GM18526 (cell line): Measurements from ENCODE around the gene PREX1.

Experiments used
- POLR2A ChIP-seq: IDR thresholded peaks from 3 replicates; pipeline ENCODE4 v1.6.1; 2011; ENCODE audit not compliant: insufficient read length; ENCODE audit errors: extremely low read depth

The PREX1 gene

DNA sequence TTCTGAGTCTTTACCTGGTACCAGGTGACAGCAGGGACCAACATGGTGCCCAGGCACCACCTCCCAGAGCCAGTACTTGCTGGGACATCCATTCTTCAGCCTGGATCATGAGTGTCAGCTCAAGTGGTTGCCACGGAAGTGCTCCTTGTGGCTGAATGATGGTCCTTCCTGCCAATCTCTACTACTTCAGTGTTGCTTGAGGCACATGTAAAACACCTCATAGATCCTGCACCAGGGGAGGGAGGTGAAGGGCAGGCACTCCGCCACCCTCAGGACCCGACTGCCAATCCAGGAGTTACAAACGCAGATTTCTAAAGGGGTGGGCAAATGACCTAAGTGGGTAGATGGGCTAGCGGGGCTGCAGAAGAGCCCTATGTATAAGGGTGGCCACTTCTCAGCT is 226.0 kb downstream of the PREX1 start:
- TF ChIP-seq POLR2A, result no peak

DNA sequence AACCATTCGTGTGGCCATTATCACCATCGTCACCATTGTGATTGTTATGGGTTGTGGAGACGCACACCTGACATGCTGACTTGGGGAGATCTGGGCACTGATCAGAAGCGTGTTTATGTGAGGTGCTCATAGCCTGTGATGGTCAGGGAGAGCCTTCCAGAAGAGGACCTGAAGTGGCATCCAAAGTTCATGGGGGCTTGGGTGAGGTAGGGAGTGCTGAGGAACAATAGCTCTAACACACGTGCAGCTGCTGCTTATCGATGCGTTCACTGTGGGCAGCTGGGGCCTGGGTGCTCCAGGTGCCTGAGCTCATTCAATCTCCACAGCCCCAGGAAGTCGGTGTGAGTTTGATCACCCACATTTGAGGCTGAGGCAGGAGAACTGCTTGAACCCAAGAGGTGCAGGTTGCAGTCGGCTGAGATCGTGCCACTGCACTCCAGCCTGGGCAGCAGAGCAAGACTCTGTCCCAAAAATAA is 227.3 kb downstream of the PREX1 start:
- no peak for TF ChIP-seq POLR2A

DNA sequence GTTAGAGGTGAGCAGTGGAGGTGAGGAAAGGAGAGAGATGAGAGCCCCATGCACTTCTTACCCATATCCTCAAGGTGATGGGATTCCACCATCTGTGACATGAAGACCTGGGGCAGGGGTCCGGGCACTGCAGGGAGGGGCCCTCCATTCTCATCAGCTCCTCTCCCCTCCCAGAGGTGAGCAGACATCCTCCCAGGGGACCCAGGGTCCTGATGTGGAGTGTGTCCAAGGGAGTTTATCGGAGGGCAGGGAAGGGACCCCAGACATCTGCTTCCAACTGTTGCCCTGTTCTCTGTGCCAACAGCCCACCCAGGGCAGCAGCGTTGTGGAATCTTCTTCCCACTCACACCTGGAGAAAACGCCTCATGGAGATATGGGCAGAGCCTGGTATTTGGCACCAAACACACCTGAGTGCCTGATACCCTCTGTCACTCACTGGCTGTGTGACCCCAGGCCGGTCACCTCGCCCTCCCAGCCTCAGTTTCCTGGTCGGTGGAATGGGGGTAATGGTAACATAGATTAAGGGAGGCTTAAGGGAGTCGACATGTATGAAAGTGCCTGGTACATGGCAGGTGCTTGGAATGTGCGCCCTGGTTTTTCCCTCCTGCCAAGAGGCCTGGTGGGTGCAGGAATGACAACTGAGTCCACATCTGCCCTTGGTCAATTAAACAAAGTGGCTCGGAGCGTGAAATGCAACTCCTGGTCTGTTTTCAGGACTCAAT is 227.9 kb downstream of the PREX1 start:
- no peak for TF ChIP-seq POLR2A

DNA sequence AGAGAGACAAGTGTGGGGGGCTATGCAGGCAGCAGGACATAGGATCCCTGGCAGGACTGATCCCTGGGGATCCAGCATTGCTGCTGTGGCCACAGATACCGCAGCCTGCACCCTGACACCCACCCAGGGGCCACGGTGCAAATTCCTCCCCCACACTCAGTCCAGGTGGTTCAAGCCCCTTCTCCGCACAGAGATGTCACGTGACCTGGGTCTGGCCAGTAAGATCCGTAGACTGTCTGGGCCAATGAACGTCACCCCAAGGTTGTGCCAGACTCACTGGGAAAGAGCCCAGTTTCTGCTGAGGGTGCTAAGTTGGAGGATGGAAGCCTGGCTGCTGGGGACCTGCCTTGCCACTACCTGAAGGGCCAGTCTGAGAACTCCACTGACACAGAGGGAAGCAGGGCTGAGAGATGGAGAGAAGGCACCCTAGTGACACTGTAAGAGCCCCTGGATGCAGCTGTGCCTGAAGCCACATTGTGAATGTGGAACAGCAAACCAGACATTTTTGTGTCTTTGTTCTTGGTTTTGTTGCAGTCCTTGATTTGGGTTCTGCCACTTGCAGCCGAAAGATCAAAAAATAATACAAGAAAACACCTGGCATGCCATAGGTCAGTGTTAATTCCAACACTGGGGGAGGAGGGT is 228.6 kb downstream of the PREX1 start:
- TF ChIP-seq POLR2A, result no peak

DNA sequence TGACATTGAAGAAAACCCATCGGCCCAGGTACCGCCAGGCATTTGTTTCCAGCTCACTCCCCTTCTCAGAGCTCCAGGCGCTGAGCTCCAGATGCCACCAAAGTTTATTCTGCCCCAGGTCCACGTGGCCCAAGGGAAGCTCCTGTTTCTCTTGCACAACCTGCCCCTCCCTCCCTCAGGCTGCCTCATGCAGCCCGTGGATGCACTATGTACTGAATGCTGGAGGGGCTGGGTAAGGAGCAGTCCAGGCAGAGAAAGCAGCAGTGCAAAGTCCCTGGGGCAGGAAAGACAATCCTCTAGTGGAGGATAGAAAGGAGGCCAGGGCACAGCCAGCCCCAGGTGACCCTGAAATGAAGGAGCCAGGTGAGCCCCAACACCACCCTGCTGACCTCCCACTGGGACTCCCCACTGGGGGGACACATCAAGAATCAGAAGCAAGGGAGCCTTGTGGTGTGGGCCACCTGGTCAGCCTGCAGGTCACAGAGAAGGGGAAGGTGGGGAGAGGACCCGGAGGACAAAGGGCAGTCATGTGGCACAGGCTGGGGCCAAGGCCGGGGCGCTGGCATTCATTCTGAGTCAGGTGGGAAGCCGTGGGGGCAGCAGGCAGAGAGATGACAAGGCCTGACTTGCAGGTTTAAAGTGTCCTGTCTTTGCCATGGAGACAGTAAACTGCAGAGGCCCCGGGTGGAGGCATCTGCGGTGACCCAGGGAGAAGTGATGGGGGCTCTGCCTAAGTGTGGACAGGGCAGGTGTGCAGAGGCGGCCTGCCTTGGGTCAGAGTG is 230.1 kb downstream of the PREX1 start:
- TF ChIP-seq POLR2A, result no peak

DNA sequence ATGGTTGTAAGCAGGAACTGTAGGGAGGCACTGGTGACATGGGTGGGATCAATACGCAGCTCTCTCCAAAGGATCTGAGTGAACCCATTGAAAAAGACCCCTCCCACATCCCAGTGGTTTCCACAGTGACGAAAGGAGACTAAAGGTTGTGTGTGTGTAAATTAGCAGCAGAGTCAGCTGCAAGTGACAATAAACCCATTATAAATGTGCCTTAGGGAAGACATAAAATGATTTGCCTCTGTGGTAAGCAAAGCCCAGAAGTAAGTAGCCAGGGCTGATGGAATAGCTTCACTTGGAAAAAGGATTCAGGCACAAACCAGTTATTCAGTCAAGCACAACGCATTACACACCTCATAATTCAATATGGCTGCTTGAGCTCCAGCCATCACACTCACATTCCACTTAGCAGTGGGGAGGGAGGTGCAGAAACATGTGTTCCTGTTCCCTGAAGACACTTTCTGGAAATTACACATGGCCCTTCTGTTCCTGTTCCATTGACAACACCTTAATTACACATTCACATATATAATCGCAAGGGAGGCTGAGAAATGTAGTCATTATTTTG is 231.4 kb downstream of the PREX1 start:
- TF ChIP-seq POLR2A, result no peak

DNA sequence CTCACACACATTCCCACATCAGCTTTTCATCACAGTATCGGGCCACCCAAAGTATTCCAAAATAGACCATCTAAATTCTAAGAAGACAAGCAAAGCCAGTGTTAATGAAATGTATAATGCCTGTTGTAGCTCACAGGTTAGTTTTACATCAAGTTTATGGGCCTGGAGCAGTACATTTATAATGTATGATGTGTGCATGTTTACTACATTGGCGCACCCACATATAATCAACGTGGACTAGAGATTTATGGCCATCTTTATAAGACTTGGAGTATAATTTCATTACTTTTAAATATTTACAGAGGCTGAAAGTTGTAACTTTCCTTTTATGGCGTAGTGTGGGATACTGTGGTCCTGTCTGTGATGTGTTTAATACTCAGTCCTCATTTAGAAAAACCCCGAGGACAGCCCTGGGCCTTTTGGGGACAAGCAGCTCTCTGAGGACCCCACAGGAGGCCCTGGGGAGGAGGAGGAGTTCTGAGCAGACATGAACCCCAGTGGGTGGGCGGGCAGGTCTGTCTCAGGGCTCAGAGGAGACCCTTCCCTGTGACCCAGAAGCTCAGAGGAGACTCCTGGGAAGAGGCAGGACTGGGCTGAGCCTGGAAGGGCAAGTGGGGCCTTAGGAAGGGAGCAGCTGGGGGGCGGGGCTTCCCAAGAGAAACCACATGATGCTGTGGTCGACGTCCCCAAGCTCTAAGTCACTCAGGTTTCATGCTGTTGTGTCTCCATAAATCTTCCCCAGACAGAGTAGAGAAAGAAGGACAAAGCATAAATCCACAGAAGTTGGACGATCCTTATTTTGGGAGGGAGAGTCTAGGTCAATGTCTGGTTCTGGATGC is 232.1 kb downstream of the PREX1 start:
- no peak for TF ChIP-seq POLR2A

DNA sequence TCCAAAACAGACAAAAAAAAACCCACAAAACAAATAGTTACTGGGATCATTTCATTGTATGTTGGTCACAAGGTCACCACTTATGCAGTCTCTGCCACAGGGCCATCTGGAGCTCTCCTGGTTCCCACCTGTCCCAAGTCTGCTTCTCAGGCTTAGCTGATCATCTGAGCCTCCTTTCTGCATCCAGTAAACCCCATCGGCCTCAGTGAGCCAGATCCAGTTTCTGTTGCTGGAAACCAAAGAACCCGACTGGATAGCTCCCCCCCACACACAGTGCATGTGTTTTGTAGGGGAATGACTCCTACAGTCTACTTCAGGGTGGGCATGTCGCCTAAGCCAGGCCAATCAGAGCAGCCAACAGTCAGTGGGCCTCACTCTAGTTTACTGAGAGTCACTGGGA is 233.3 kb downstream of the PREX1 start:
- no peak for TF ChIP-seq POLR2A

DNA sequence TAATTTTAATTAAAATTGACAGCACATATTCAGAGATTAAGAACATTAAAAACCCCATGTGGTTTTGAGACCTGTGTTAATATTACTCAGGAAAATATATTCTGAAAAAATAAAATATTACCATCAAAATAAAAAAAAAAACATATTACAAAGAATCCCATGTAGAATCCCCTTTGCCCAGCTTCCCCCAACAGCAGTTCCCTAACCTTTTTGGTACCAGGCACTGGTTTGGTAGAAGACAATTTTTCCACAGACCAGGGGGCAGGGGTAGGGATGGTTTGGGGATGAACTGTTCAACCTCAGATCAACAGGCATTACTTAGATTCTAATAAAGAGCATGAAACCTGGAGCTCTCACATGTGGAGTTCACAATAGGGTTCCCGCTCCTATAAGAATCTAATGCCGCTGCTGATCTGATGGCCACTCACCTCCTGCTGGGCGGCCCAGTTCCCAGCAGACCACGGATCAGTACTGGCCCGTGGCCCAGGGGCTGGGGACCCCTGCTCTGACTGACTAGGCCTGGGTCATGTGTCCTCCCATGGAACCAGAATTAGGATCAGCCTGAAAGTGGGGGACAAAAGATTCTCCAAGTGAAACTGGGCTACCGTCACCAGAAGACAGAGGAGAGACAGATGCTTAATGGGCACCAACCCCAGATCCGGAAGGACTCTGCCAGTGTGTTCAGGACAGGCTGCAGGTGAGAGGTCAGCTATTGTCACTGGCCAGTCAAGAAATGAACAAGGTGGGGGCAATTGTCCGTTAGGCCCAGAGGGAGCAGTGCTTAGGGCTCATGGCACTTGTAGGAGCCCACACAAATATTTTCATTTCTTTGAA is 235.5 kb downstream of the PREX1 start:
- no peak for TF ChIP-seq POLR2A

DNA sequence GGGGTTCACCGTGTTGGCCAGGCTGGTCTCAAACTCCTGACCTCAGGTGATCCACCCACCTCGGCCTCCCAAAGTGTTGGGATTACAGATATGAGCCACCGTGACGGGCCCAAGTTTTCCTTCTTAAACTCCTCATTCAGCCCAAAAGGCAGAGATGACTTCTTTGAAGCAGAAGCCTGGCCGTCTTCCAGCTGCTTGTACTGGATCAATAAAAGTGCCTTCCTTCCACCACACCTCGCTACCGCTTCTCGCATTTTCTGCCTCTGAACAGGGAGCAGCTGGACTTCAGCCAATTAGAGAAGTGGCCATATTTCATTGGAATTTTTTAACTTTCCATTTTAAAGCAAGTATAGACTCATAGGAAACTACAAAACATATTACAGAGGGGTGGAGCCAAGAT is 241.1 kb downstream of the PREX1 start:
- no peak for TF ChIP-seq POLR2A

DNA sequence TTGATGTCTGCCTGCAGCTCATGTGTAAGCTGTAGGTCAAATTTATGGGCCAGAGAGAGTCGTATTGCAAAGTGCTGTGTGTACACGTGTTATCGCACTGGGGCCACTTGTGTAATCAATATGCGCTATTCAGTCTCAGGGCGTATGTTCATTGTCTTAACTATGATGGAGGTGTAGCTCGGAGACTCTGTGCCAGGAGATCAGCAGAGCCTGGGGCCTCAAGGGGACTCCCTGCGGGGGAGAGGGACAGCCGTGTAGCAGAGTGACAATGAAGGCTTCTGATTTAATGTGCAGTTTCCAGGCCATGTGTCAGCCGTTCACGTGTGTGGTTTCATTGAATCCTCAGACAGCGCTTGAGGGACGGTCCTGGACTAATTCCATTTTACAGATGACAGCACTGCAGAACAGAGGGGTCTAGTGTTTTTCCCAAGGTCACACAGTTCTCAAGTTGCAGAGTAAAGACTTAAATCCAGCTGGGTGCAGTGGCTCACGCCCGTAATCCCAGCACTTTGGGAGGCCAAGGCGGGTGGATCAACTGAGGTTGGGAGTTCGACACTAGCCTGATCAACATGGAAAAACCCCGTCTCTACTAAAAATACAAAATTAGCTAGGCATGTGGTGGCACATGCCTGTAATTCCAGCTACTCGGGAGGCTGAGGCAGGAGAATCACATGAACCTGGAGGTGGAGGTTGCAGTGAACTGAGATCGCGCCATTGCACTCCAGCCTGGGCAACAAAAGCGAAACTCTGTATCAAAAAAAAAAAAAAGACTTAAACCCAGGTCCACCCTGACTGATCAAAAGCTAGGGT is 242.5 kb downstream of the PREX1 start:
- no peak for TF ChIP-seq POLR2A

DNA sequence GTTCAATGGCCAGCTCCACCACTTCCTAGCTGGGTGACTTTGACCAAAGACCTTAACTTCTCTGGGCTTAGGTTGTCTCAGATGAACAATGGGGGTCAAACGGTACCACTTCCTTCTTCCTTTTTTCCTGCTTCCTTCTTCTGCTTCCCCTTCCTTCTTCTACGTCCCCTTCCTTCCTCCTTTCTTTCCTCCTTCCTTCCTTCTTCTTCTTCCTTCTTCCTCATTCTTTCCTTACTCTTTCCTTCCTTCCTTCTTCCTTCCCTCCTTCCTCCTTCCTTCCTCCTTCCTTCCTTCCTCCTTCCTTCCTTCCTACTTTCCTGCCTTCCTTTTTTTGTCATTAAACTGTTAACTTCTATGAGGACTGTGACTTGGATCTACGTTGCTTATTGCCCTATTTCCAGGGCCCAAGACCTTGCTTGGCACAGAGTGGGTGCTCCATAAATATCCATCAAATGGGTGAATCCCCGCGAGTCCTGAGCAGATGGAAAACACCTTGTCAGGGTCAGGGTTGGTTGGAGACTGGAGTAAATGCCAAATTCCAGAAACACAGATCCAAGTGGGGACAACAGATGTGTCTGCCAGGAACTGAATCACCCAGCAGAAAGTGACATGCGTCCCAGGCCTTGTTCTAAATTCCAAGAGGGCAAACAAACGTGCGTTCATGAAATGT is 243.3 kb downstream of the PREX1 start:
- no peak for TF ChIP-seq POLR2A

DNA sequence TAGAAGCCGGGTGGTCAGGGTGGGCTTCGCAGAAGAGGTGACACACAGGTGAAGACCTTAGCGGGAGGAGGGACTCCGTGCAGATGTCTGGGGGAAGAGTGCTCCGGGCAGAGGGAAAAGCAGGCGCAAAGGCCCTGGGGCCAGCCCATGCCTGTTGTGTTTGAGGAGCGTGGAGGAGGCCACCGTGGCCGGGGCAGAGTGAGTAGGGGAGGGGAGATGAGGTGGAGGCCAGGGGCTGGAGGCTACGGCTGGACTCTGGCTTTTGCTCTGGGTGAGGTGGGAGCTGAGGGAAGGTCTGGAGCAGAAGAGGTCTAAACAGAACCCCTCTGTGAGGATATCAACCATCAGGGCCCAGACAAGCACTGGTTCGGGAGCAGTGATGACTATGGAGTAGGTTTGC is 244.0 kb downstream of the PREX1 start:
- no peak for TF ChIP-seq POLR2A

DNA sequence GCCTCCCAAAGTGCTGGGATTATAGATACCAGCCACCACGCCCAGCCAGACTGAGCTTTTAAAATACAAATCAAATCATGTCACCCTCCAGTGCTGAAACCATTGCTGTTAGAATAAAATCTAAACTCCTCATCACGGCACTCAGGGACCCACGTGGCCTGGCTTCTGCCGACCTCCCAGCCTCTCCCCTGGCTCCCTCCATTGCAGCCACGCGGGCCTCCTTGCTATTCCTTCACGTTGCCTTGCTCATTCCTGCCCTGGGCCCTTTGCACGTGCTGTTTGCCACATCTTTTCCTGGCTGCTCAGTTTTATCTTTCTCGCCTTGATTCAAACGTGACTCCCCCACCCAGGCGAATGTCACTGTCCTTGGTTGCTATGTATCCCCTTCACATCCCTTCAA is 244.6 kb downstream of the PREX1 start:
- TF ChIP-seq POLR2A, result no peak
